GM21515 (cell line): ENCODE measurements around the gene POPDC2.

ENCODE experiments used
- ATAC-seq: cut with Tn5 transposase; IDR thresholded peaks from one replicate; pipeline ENCODE4 v1.9.1; 2021; ENCODE audit not compliant: unreplicated experiment

POPDC2 gene

GRCh38 chr3:119642746-119643473 is 17.5 kb downstream of the POPDC2 start:
- ATAC-seq: no peak

- no peak for ATAC-seq
Observed at GRCh38 chr3:119641416-119641815, 19.0 kb downstream of the POPDC2 start.

GRCh38 chr3:119639494-119640350 is 20.7 kb downstream of the POPDC2 start:
- ATAC-seq: no peak

GRCh38 chr3:119637679-119638477 is 22.5 kb downstream of the POPDC2 start:
- ATAC-seq: peak; percentile 34

GRCh38 chr3:119636891-119637611 is 23.3 kb downstream of the POPDC2 start:
- ATAC-seq: no peak

GRCh38 chr3:119636249-119636648 is 24.1 kb downstream of the POPDC2 start:
- ATAC-seq: no peak

GRCh38 chr3:119635719-119636118 is 24.7 kb downstream of the POPDC2 start:
- no peak for ATAC-seq

- ATAC-seq: no peak
Observed at GRCh38 chr3:119632829-119633228, 27.6 kb downstream of the POPDC2 start.

- ATAC-seq: no peak
Observed at GRCh38 chr3:119632216-119632615, 28.2 kb downstream of the POPDC2 start.

- no peak for ATAC-seq
Observed at GRCh38 chr3:119631516-119631915, 28.9 kb downstream of the POPDC2 start.

- ATAC-seq: no peak
Observed at GRCh38 chr3:119630880-119631329, 29.5 kb downstream of the POPDC2 start.

- ATAC-seq: no peak
Observed at GRCh38 chr3:119630128-119630879, 30.1 kb downstream of the POPDC2 start.

- ATAC-seq: no peak
Observed at GRCh38 chr3:119628816-119629445, 31.5 kb downstream of the POPDC2 start.

GRCh38 chr3:119628390-119628789 is 32.0 kb downstream of the POPDC2 start:
- no peak for ATAC-seq

GRCh38 chr3:119627461-119627860 is 32.9 kb downstream of the POPDC2 start:
- ATAC-seq: no peak

- no peak for ATAC-seq
Observed at GRCh38 chr3:119626196-119626595, 34.2 kb downstream of the POPDC2 start.

- ATAC-seq: no peak
Observed at GRCh38 chr3:119625451-119626153, 34.8 kb downstream of the POPDC2 start.

GRCh38 chr3:119624002-119624720 is 36.2 kb downstream of the POPDC2 start:
- ATAC-seq: no peak
